ENCODE results near the gene GIPC2.
A peak's percentile ranks its signal among the peaks of the same experiment; 100 is the strongest.
"Not testable (repeated sequence)": the region's sequence is repeated elsewhere in the genome, so short reads cannot be mapped to it uniquely, and the experiment has no call there.

The GIPC2 gene

GRCh38 chr1:78102082-78102481 is 56.3 kb downstream of the GIPC2 start:
- H3K4me1 Mint-ChIP-seq: peaks cover 4% of the 10 kb centered on the region
- H3K36me3 Mint-ChIP-seq (ENCODE audit: low read depth): no peaks in the 10 kb centered on the region
- no peaks in the 10 kb centered on the region for H3K27me3 Mint-ChIP-seq (ENCODE audit: low read depth)
- H3K27ac Mint-ChIP-seq: no peak overlapping the region
- H3K9me3 Mint-ChIP-seq: no peaks in the 10 kb centered on the region
- TF ChIP-seq, protein P1, sequence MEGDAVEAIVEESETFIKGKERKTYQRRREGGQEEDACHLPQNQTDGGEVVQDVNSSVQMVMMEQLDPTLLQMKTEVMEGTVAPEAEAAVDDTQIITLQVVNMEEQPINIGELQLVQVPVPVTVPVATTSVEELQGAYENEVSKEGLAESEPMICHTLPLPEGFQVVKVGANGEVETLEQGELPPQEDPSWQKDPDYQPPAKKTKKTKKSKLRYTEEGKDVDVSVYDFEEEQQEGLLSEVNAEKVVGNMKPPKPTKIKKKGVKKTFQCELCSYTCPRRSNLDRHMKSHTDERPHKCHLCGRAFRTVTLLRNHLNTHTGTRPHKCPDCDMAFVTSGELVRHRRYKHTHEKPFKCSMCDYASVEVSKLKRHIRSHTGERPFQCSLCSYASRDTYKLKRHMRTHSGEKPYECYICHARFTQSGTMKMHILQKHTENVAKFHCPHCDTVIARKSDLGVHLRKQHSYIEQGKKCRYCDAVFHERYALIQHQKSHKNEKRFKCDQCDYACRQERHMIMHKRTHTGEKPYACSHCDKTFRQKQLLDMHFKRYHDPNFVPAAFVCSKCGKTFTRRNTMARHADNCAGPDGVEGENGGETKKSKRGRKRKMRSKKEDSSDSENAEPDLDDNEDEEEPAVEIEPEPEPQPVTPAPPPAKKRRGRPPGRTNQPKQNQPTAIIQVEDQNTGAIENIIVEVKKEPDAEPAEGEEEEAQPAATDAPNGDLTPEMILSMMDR (IDR thresholded peaks at IDR 0.05; ENCODE audit: unreplicated experiment in 3 of 3): no peak
- no peak overlapping the region for H3K4me3 Mint-ChIP-seq

GRCh38 chr1:78102916-78103315 is 57.1 kb downstream of the GIPC2 start:
- TF ChIP-seq, protein P1 (IDR thresholded peaks at IDR 0.05; ENCODE audit: unreplicated experiment in 3 of 3): no peak
- Mint-ChIP-seq H3K9me3 (no peaks in the 10 kb centered on the region), H3K4me1 (no peaks in the 10 kb centered on the region), H3K27ac (no peak overlapping the region), H3K4me3 (no peak overlapping the region), H3K27me3 (ENCODE audit: low read depth) (no peaks in the 10 kb centered on the region), H3K36me3 (ENCODE audit: low read depth) (no peaks in the 10 kb centered on the region)

DNA sequence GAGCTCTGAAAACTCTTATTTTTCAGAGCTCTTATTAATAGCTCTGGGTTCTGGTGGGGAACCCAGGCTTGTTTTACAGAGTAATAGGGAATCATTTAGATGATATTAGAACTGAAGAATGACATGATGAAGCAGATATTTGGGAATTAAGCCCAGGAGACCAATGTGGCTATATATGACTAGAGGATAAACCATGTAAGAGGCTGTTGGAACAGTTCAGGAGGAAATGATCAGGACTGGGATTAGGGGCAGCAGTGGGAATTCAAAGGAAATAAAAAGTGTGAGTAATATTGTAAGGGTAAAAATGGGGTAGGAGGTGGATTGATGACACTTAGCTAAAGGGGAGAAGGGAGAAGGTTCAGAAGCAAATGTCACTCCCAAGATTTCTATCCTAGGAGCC is 58.6 kb downstream of the GIPC2 start:
- no peaks in the 10 kb centered on the region for H3K9me3 Mint-ChIP-seq
- no peaks in the 10 kb centered on the region for H3K27me3 Mint-ChIP-seq (ENCODE audit: low read depth)
- no peaks in the 10 kb centered on the region for H3K4me1 Mint-ChIP-seq
- TF ChIP-seq, protein P1 (IDR thresholded peaks at IDR 0.05; ENCODE audit: unreplicated experiment in 3 of 3): no peak
- H3K36me3 Mint-ChIP-seq (ENCODE audit: low read depth): no peaks in the 10 kb centered on the region
- H3K4me3 Mint-ChIP-seq: no peak overlapping the region
- H3K27ac Mint-ChIP-seq: no peak overlapping the region

DNA sequence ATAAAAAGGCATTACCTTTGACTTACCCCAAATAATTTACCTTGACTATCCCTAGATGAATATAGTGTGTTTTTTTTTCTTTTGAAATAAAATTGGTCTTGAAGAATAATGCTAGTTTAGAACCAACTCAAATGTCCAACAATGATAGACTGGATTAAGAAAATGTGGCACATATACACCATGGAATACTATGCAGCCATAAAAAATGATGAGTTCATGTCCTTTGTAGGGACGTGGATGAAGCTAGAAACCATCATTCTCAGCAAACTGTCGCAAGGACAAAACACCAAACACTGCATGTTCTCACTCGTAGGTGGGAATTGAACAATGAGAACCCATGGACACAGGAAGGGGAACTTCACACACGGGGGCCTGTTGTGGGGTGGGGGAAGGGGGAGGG is 63.9 kb downstream of the GIPC2 start:
- not testable (repeated sequence) for H3K27ac Mint-ChIP-seq; H3K36me3 Mint-ChIP-seq (ENCODE audit: low read depth); H3K4me1 Mint-ChIP-seq; H3K4me3 Mint-ChIP-seq; H3K27me3 Mint-ChIP-seq (ENCODE audit: low read depth); H3K9me3 Mint-ChIP-seq

DNA sequence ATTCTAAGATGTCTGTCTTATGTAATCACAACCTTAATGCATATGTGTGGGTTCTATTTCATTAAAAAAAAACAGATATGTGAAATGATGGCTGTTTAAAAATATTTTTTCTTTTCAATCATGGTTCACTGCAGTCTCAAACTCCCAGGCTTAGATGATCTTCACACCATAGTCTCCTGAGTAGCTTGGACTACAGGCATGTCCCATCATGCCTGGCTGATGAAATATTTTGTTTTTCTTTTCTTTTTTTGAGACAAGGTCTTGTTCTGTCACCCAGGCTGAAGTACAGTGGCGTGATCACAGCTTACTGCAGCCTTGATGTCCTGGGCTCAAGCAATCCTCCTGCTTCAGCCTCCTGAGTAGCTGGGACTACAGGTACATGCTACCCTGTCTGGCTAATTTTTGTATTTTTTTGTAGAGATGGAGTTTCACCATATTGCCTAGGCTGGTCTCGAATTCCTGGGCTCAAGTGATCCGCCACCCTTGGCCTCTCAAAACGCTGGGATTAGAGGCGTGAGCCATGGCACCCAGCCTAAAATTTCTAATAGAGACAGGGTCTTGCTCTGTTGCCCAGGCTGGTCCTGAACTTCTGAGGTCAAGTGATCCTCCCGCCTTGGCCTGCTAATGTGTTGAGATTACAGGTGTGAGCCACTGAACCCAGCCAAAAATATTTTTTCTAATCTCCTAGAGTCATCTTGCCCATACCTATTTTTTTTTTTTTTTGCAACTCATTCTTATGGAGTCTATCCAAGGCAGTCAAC is 67.6 kb downstream of the GIPC2 start:
- Mint-ChIP-seq H3K9me3 (no peaks in the 10 kb centered on the region), H3K4me3 (no peak overlapping the region), H3K4me1 (no peaks in the 10 kb centered on the region), H3K27me3 (ENCODE audit: low read depth) (no peaks in the 10 kb centered on the region), H3K36me3 (ENCODE audit: low read depth) (no peaks in the 10 kb centered on the region), H3K27ac (no peak overlapping the region)
- TF ChIP-seq, protein P1 (IDR thresholded peaks at IDR 0.05; ENCODE audit: unreplicated experiment in 3 of 3): no peak

DNA sequence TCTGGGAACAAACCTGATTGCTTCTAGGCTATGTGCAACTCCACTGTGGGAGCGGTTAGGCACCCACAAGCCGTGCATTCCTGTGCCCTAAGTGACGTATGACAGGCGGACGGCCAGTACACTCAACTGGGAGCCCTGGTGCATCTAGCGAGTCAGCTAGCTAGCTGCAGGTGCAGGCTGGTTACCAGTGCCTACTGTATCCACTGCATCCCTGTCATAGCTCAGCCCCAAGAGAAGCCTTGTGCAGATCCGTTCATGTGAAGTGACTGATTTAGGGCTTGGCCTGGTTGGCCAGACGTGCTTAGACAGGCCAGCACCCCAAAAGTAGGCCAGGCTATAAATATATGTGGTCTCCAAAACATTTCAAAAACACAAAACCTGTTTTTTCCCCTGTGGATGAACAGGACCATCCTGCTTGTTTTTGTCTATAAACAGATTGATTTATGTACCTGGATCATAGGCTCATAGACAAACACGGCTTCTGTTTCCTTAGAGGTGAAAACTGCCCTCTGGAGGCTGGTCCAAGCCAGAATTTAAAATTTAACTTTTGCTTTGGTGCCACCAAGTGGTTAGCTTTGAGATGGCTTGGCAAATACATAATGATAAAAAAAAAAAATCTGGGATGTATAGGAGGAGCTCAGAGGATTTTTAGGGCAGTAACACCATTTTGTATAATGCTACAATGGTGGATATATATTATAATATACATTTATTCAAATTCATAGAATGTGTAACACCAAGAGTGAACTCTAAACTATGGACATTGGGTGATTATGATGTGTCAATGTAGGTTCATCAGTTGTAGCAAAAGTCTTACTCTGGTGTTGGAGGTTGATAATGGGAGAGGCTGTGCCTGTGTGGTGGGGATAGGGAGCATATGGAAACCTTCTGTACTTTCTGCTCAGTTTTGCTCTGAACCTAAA is 68.5 kb downstream of the GIPC2 start:
- TF ChIP-seq, protein P1 (IDR thresholded peaks at IDR 0.05; ENCODE audit: unreplicated experiment in 3 of 3): peak; percentile 83 to 94 (median 87)
- no peaks in the 10 kb centered on the region for H3K9me3 Mint-ChIP-seq
- H3K27me3 Mint-ChIP-seq (ENCODE audit: low read depth): no peaks in the 10 kb centered on the region
- no peak overlapping the region for H3K27ac Mint-ChIP-seq
- H3K4me1 Mint-ChIP-seq: no peaks in the 10 kb centered on the region
- no peaks in the 10 kb centered on the region for H3K36me3 Mint-ChIP-seq (ENCODE audit: low read depth)
- no peak overlapping the region for H3K4me3 Mint-ChIP-seq

- not testable (repeated sequence) for H3K27me3 Mint-ChIP-seq (ENCODE audit: low read depth); H3K36me3 Mint-ChIP-seq (ENCODE audit: low read depth); H3K9me3 Mint-ChIP-seq; H3K27ac Mint-ChIP-seq; H3K4me3 Mint-ChIP-seq; H3K4me1 Mint-ChIP-seq
These were observed 74.7 kb downstream of the GIPC2 start for GRCh38 chr1:78120485-78120884.

Data from nephron (organoid).